HG02642 (cell line): ENCODE data around the gene VAPA.

Experiments used
- ATAC-seq: cut with Tn5 transposase; IDR thresholded peaks from one replicate; pipeline ENCODE4 v1.9.1; 2021; ENCODE audit warnings: mild to moderate bottlenecking; ENCODE audit not compliant: unreplicated experiment, poor library complexity

VAPA gene

DNA sequence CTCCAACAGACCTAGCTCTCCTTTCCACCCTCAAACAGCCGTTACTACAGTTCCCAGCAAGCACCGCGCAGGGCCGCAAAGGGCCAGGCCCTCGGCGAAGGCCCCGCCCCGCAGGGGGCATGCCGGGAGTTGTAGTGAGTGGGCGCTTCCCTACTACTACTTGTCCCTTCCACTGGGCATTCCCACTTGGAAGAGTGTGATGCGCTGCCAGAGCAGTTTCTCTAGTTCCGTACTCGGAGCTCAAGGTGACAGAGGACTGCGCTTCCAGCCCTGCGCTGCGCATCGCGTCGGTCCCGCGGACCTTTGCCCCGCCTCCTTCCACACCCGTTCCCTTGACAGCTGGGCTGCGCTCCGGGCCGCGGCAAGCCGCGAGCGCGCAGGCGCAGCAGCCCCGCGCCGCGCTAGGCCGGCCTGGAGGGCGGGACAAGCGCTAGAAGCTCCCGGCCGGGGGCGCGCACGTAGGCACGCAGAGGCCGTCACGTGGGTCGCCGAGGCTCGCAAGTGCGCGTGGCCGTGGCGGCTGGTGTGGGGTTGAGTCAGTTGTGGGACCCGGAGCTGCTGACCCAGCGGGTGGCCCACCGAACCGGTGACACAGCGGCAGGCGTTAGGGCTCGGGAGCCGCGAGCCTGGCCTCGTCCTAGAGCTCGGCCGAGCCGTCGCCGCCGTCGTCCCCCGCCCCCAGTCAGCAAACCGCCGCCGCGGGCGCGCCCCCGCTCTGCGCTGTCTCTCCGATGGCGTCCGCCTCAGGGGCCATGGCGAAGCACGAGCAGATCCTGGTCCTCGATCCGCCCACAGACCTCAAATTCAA is at the start of gene VAPA:
Gene VAPA, plus strand, starts transcription at position 491 of the 808 bp plus-strand sequence. Its CDS starts 241 bp downstream, at position 732.
- ATAC-seq = peak; percentile 86

DNA sequence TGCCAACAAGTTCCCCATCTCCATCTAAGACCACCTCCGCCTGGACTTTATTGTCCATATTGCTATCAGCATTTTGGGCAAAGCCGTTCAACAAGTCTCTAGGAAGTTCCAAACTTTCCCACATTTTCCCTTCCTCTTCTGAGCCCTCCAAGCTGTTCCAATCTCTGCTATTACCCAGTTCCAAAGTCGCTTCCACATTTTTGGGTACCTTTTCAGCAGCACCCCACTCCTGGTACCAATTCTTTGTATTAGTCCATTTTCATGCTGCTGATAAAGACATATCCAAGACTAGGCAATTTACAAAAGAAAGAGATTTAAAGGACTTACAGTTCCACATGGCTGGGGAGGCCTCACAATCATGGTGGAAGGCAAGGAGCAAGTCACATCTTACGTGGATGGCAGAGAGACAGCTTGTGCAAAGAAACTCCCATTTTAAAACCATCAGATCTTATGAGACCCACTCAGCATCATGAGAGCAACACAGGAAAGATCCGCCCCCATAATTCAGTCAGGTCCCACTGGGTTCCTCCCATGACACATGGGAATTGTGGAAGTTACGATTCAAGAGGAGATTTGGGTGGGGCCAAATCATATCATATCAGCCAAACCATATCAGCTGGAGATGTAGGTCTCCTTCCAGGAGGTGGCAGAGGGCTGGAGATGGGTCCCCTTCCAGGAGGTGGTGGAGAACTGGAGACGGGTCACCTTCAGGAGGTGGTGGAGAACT is 47.9 kb upstream of the VAPA start:
- no peak for ATAC-seq

GRCh38 chr18:9866627-9867026 is 47.2 kb upstream of the VAPA start:
- no peak for ATAC-seq

- no peak for ATAC-seq
Observed at GRCh38 chr18:9867071-9867594, 46.7 kb upstream of the VAPA start.

DNA sequence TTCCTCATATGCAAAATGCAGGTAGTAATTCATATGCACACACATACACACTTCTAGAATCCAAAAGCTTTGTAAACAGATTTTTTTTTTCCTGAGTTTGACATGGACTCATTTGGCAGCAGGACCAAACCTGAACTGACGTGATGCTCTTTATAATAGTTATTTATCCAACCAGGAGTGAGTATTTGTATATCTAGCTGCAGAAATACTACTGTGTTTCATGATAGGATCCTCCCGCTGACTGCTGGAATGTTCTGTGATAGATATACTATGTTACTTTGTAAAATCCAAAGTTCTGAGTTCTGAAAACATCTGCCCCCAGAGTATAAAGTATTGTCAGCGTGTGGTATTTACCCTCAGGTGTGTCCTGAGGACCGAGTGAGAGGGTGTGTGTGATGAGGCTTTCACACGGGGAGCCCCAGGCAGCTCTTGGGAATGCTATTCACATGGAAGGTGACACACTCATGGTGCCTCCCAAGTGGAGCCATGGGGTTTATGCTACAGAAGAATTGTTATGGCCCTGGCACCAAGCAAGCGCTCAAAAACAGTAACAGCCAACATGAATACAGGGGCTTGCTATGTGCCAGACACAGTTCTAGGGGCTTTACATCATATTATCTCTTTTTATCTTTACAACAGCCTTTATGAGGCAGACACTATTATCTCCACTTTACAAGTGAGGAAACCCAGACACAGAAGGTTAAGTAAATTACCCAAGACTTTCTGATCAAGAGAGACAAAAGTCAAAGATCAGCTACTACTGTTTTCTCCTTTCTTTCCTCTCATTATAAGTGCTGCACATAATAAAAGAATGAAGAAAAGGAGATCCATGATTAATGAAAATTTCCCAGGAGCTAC is 44.7 kb upstream of the VAPA start:
- ATAC-seq = no peak

DNA sequence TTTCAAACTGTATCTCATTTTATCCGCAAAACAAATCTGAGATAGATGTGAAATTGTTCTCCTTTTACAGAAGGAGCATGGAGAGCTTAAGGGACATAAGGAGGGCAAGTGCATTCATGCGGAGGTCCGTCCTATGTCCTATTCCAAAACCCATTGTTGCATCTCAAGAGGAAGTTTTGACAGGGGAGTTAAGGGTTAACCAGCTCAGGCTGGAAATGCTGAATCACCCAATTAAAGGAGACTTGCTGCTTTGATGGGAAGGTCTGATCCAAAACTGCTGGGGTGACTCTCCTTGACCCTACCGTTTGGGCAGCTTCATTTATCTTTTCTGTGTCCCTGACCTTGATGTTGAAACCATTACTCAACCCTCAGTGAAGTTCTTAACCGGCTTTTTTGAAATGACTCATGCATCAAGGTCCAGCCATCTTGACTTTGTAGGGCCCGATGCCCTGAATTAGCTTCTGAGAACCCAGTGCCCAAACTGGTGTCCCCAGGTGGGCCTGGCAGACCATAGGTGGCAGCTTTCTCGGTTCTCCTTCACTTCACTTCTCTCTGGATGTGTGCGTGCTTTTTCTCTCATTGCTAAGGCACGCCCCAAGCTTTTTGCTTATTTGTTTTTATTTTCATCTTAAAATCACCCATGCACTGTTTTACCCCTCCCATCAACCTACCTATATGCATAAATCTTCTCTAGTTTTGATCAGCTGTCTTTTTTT is 43.9 kb upstream of the VAPA start:
- no peak for ATAC-seq

- no peak for ATAC-seq
Observed at GRCh38 chr18:9870431-9871008, 43.3 kb upstream of the VAPA start.

- ATAC-seq = no peak
Observed at GRCh38 chr18:9871244-9871746, 42.5 kb upstream of the VAPA start.

GRCh38 chr18:9872823-9873222 is 41.0 kb upstream of the VAPA start:
- no peak for ATAC-seq

DNA sequence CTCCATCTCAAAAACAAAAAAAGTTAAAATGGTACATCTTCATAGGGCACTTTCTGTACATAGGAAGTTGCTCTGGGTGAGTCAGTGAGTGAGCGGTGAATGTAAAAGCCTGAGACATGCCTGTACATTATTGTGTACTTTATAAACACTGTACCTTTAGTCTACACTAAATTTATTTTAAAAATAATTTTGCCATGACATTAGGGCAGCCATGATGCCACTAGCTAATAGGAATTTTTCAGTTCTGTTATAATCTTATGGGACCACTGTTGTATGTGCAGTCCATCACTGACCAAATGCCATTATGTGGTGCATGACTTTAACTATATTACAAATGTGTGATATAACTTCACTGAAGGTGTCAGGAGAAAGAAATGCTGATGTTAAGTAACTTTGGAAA is 39.1 kb upstream of the VAPA start:
- ATAC-seq = no peak

GRCh38 chr18:9876212-9876866 is 37.5 kb upstream of the VAPA start:
- no peak for ATAC-seq

- ATAC-seq = no peak
Observed at GRCh38 chr18:9876867-9877654, 36.8 kb upstream of the VAPA start.

DNA sequence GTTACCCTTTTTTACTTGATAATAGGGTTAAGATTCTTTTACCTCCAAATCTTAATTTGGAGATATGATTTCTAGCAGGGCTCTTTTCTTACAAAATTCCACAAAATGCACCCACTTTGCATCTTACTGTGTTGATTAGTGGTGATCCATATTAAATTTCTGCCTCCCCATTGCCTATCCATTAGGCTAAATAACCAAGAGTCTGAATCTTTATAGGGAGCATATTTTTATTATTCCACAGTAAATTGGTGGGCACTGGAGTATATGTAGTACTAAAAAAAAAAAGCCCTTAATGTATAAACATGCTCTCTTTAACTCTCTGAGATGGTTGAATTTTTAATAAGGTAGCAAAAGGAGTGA is 36.2 kb upstream of the VAPA start:
- no peak for ATAC-seq

GRCh38 chr18:9878095-9878494 is 35.7 kb upstream of the VAPA start:
- ATAC-seq = no peak

DNA sequence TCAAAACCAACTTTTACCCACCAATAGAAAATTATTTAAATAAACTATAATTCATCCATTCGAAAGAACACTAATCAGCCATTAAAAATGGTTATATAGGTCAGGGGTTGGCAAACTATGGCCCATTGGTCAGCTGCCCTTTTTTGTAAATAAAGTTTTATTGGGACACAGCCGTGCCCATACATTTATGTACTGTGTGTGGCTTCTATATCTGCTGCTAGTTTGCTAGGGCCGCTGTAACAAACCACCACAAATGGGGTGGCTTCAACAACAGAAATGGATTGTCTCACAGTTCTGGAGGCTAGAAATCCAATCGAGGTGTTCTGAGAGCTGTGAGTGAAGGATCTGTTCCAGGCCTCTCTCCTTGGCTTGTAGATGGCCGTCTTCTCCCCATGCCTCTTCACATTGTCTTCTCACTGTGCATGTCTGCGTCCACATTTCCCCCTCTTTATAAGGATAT is 35.0 kb upstream of the VAPA start:
- no peak for ATAC-seq

GRCh38 chr18:9884090-9884489 is 29.7 kb upstream of the VAPA start:
- no peak for ATAC-seq

- ATAC-seq = no peak
Observed at GRCh38 chr18:9884532-9885140, 29.2 kb upstream of the VAPA start.
